NCI-H187 treated with DMSO at 0.1 percent for 48 hours (cell line): ENCODE measurements around the gene ULK4.
"Not testable (repeated sequence)": the region's sequence is repeated elsewhere in the genome, so short reads cannot be mapped to it uniquely, and the experiment has no call there.

Experiments used
- DNase-seq: peaks from one replicate; lab custom pipeline; 2025; lab: John Stamatoyannopoulos, UW

The ULK4 gene

GRCh38 chr3:41960826-41961750, 815 bp downstream of the ULK4 start:
- no peak for DNase-seq

GRCh38 chr3:41956574-41956973, 5.3 kb downstream of the ULK4 start:
- no peak for DNase-seq

GRCh38 chr3:41955192-41955591, 6.7 kb downstream of the ULK4 start:
- no peak for DNase-seq

- no peak for DNase-seq
Observed at GRCh38 chr3:41943311-41943843, 18.5 kb downstream of the ULK4 start.

- no peak for DNase-seq
Observed at GRCh38 chr3:41940393-41940792, 21.5 kb downstream of the ULK4 start.

GRCh38 chr3:41936384-41936783, 25.5 kb downstream of the ULK4 start:
- DNase-seq, result no peak

GRCh38 chr3:41933154-41933676, 28.7 kb downstream of the ULK4 start:
- no peak for DNase-seq

GRCh38 chr3:41932464-41932863, 29.4 kb downstream of the ULK4 start:
- no peak for DNase-seq

- no peak for DNase-seq
Observed at GRCh38 chr3:41920406-41920965, 41.4 kb downstream of the ULK4 start.

GRCh38 chr3:41915353-41915752, 46.5 kb downstream of the ULK4 start:
- no peak for DNase-seq

GRCh38 chr3:41912280-41912679, 49.6 kb downstream of the ULK4 start:
- no peak for DNase-seq

- no peak for DNase-seq
Observed at GRCh38 chr3:41907330-41908073, 54.4 kb downstream of the ULK4 start.

- no peak for DNase-seq
Observed at GRCh38 chr3:41900265-41900664, 61.6 kb downstream of the ULK4 start.

GRCh38 chr3:41898631-41899030, 63.3 kb downstream of the ULK4 start:
- no peak for DNase-seq

GRCh38 chr3:41893977-41894376, 67.9 kb downstream of the ULK4 start:
- DNase-seq, result no peak

- no peak for DNase-seq
Observed at GRCh38 chr3:41888368-41889076, 73.4 kb downstream of the ULK4 start.

GRCh38 chr3:41882956-41883355, 78.9 kb downstream of the ULK4 start:
- DNase-seq, result no peak

GRCh38 chr3:41881233-41881821, 80.6 kb downstream of the ULK4 start:
- no peak for DNase-seq

GRCh38 chr3:41880387-41880786, 81.5 kb downstream of the ULK4 start:
- DNase-seq, result no peak

- DNase-seq, result not testable (repeated sequence)
Observed at GRCh38 chr3:41877741-41878140, 84.2 kb downstream of the ULK4 start.

- DNase-seq, result no peak
Observed at GRCh38 chr3:41874022-41874421, 87.9 kb downstream of the ULK4 start.
